HCT116 (cell line): ENCODE data around the gene KRT222. TPM values are rescaled to one million over a fixed set of nuclear protein-coding genes. Genes with fewer than 3 reads are reported as not detected.

Source experiments
- ATAC-seq: fragments of 200-7000 bp; cut with Tn5 transposase; 2 replicates; pipeline ENCODE4 v1.9.1; 2020; ENCODE audit warnings: mild to moderate bottlenecking, moderate library complexity
- BruUV-seq: library from RNA; stranded (reverse); fragments of 400-500 nt; replicated peaks from 2 replicates; lab custom pipeline; 2021; lab: Mats Ljungman, UMichigan
- CTCF ChIA-PET: fragments of 300-600 bp; sonication (Branson Sonifier 250); formaldehyde crosslinking; loops from one replicate; lab custom pipeline; 2021; ENCODE audit warnings: antibody characterized with exemption; lab: Charles Lee
- POLR2A ChIA-PET: fragments of 300-600, 350-600 bp; sonication (Branson Sonifier 250); formaldehyde crosslinking; loops from one replicate; lab custom pipeline; 2021; ENCODE audit warnings: antibody characterized with exemption; lab: Charles Lee
- RAD21 ChIA-PET, 2 experiments: fragments of 300-600 bp; sonication (Branson Sonifier 250); formaldehyde crosslinking; loops; one replicate each; lab custom pipeline; 2023; ENCODE audit warnings: low total read pairs in 2 of 2; ENCODE audit not compliant: uncharacterized antibody in 2 of 2, unreplicated experiment in 2 of 2, low non-redundant PET in 1 of 2; lab: Charles Lee
- DNase-seq: peaks from one replicate; pipeline ENCODE4 v3.0.0-alpha.2; 2010; ENCODE audit warnings: low read depth, low spot score
- H2AFZ ChIP-seq: fragments of 200-600 bp; shearing (Covaris generic), sonication (generic); 2 replicates; pipeline ENCODE4 v1.6.1; 2017; ENCODE audit warnings: low read depth, mixed run types, mixed read lengths, antibody characterized with exemption, low read length; ENCODE audit not compliant: poor library complexity, severe bottlenecking
- H3K27ac ChIP-seq: 2 replicates; pipeline ENCODE4 v1.5.1; 2012; ENCODE audit warnings: low read depth, low read length
- H3K27me3 ChIP-seq: fragments of 200-600 bp; sonication (generic); 2 replicates; pipeline ENCODE4 v1.6.1; 2016; ENCODE audit warnings: mixed run types, low read length, mixed read lengths; ENCODE audit not compliant: insufficient read depth
- H3K36me3 ChIP-seq, 2 experiments: fragments of 200-500 bp in 1 of 2; fragments of 200-600 bp in 1 of 2; sonication (Bioruptor generic) in 1 of 2; sonication (generic) in 1 of 2; 2 replicates each; pipeline versions ENCODE4 v1.5.1 to v1.6.1; 2014 to 2016; ENCODE audit warnings: low read length in 2 of 2, inconsistent platforms in 1 of 2, mixed read lengths in 1 of 2, mixed run types in 1 of 2; ENCODE audit not compliant: insufficient read depth in 2 of 2, control insufficient read depth in 1 of 2
- H3K4me1 ChIP-seq, 2 experiments: fragments of 200-600 bp in 1 of 2; sonication (generic) in 1 of 2; 2 replicates each; pipeline versions ENCODE4 v1.5.1 to v1.6.1; 2012 to 2017; ENCODE audit warnings: low read length in 2 of 2, inconsistent platforms in 1 of 2, mild to moderate bottlenecking in 1 of 2, mixed read lengths in 1 of 2, mixed run types in 1 of 2, moderate library complexity in 1 of 2; ENCODE audit not compliant: insufficient read depth in 2 of 2, control insufficient read depth in 1 of 2
- H3K4me2 ChIP-seq: fragments of 200-600 bp; sonication (generic); 2 replicates; pipeline ENCODE4 v1.6.1; 2017; ENCODE audit warnings: mixed run types, low read length, mixed read lengths
- H3K4me3 ChIP-seq, 2 experiments: fragments of 200-600 bp in 1 of 2; sonication (generic) in 1 of 2; replicated peaks in 1 of 2; 2 replicates each; pipeline ENCODE4 v1.5.1; 2011 to 2016; ENCODE audit warnings: low read length in 2 of 2, control low read depth in 1 of 2, low read depth in 1 of 2, mild to moderate bottlenecking in 1 of 2, mixed read lengths in 1 of 2, mixed run types in 1 of 2
- H3K79me2 ChIP-seq: fragments of 200-600 bp; sonication (generic); 2 replicates; pipeline ENCODE4 v1.6.1; 2017; ENCODE audit warnings: mild to moderate bottlenecking, mixed run types, low read length, moderate library complexity, mixed read lengths; ENCODE audit not compliant: insufficient read depth
- H3K9ac ChIP-seq: fragments of 200-600 bp; sonication (generic); 2 replicates; pipeline ENCODE4 v1.6.1; 2016; ENCODE audit warnings: low read length, mixed read lengths
- H3K9me2 ChIP-seq: fragments of 200-600 bp; sonication (generic), shearing (Covaris generic); 2 replicates; pipeline ENCODE4 v1.6.1; 2017; ENCODE audit warnings: mixed run types, mild to moderate bottlenecking, moderate library complexity; ENCODE audit not compliant: insufficient read depth
- H3K9me3 ChIP-seq, 2 experiments: fragments of 200-500 bp in 1 of 2; fragments of 200-600 bp in 1 of 2; sonication (Bioruptor generic) in 1 of 2; sonication (generic) in 1 of 2; 2 replicates each; pipeline ENCODE4 v1.6.1; 2014 to 2017; ENCODE audit warnings: low read length in 2 of 2, mixed read lengths in 2 of 2, inconsistent platforms in 1 of 2, low read depth in 1 of 2, mild to moderate bottlenecking in 1 of 2, mixed run types in 1 of 2, moderate library complexity in 1 of 2; ENCODE audit not compliant: control insufficient read depth in 1 of 2, insufficient read depth in 1 of 2
- H4K20me1 ChIP-seq: fragments of 200-600 bp; sonication (generic), shearing (Covaris generic); 2 replicates; pipeline ENCODE4 v1.6.1; 2017; ENCODE audit warnings: mixed run types, mild to moderate bottlenecking, moderate library complexity; ENCODE audit not compliant: insufficient read depth
- CBX3 ChIP-seq: IDR thresholded peaks from 2 replicates; pipeline ENCODE4 v1.6.1; 2012; ENCODE audit warnings: low read depth
- CEBPB ChIP-seq: IDR thresholded peaks from 2 replicates; pipeline ENCODE4 v1.6.1; 2012; ENCODE audit warnings: low read depth
- ELF1 ChIP-seq: IDR thresholded peaks from 2 replicates; pipeline ENCODE4 v1.6.1; 2012; ENCODE audit warnings: low read depth, borderline replicate concordance
- JUND ChIP-seq: IDR thresholded peaks from 2 replicates; pipeline ENCODE4 v1.6.1; 2012
- RAD21 ChIP-seq: IDR thresholded peaks from 2 replicates; pipeline ENCODE4 v1.6.1; 2012; ENCODE audit warnings: low read depth, mild to moderate bottlenecking
- ZFX ChIP-seq: fragments of 450-650 bp; IDR thresholded peaks from 2 replicates; pipeline ENCODE4 v1.6.1; 2017
- intact Hi-C: fragments of 100-400 bp; cut with micrococcal nuclease; formaldehyde crosslinking; loops from 2 replicates; pipeline ENCODE4 v1.10.0; 2022
- total RNA-seq: library from RNA; stranded (reverse); gene quantifications from one replicate; pipeline ENCODE4 v1.2.1, GENCODE V29; 2021; ENCODE audit not compliant: unreplicated experiment
- TF ChIP-seq, protein P1 (sequence below): IDR thresholded peaks from 2 replicates; pipeline ENCODE4 v1.6.1; 2012; ENCODE audit warnings: low read depth
- TF ChIP-seq, protein P2 (sequence below): IDR thresholded peaks from 2 replicates; pipeline ENCODE4 v1.6.1; 2012

KRT222 gene
- total RNA-seq, 1 experiment from 2014 or later: 5.0 TPM

DNA sequence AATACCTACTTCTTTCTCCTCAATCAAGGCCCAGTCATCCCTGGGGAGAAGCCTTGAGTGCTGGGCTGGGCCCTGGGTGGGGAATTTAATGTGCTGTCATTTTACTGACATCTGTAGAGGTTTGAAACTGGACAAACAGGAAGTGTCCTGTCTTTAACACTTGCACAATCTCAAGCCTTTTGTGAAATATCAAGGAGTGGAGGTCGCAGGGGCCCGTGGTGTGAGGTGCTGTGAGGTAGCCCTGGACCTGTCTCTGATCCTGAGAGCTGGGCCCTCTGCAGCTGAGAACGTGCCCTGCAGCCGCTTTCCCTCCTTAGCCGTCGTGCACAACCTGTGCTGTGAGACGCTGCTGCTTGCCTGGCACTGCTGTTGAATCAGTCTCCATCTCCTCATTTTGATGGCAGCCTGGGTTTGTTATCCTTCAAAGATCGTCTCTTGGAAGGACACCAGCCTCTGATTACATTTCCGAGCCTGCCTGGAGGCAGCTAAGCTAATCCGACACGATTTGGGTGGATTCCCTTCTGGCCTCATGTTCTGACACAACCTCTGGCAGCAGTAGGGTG lies 47.2 kb downstream of the KRT222 start:
- RAD21 ChIA-PET: no interaction called here
- Histone ChIP-seq H2AFZ (no peak overlapping the region), H3K27ac (no peak overlapping the region), H3K79me2 (no peaks in the 10 kb centered on the region), H3K9me3 (no peaks in the 10 kb centered on the region), H3K9ac (no peak overlapping the region), H3K36me3 (no peaks in the 10 kb centered on the region), H3K9me2 (no peaks in the 10 kb centered on the region), H4K20me1 (no peaks in the 10 kb centered on the region), H3K4me2 (no peak overlapping the region), H3K27me3 (no peaks in the 10 kb centered on the region), H3K4me1 (peaks cover 2 to 17% of the 10 kb centered on the region in 2 experiments; a peak in 3 of 4 replicates), H3K4me3 (no peak overlapping the region)
- intact Hi-C loops: loop anchor here (5.0 to 10.0 kb wide), 2 partner anchors 260 to 927 kb away; no protein-coding TSS in a partner anchor
- no TSS peak for BruUV-seq
- POLR2A ChIA-PET: no interaction called here
- TF ChIP-seq CEBPB (peak; percentile 27; the same call in 1 of the 2 replicates), JUND (no peak), ELF1 (no peak), CBX3 (no peak), ZFX (no peak), RAD21 (no peak)
- TF ChIP-seq, protein P1, sequence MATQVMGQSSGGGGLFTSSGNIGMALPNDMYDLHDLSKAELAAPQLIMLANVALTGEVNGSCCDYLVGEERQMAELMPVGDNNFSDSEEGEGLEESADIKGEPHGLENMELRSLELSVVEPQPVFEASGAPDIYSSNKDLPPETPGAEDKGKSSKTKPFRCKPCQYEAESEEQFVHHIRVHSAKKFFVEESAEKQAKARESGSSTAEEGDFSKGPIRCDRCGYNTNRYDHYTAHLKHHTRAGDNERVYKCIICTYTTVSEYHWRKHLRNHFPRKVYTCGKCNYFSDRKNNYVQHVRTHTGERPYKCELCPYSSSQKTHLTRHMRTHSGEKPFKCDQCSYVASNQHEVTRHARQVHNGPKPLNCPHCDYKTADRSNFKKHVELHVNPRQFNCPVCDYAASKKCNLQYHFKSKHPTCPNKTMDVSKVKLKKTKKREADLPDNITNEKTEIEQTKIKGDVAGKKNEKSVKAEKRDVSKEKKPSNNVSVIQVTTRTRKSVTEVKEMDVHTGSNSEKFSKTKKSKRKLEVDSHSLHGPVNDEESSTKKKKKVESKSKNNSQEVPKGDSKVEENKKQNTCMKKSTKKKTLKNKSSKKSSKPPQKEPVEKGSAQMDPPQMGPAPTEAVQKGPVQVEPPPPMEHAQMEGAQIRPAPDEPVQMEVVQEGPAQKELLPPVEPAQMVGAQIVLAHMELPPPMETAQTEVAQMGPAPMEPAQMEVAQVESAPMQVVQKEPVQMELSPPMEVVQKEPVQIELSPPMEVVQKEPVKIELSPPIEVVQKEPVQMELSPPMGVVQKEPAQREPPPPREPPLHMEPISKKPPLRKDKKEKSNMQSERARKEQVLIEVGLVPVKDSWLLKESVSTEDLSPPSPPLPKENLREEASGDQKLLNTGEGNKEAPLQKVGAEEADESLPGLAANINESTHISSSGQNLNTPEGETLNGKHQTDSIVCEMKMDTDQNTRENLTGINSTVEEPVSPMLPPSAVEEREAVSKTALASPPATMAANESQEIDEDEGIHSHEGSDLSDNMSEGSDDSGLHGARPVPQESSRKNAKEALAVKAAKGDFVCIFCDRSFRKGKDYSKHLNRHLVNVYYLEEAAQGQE: no peak
- TF ChIP-seq, protein P2, sequence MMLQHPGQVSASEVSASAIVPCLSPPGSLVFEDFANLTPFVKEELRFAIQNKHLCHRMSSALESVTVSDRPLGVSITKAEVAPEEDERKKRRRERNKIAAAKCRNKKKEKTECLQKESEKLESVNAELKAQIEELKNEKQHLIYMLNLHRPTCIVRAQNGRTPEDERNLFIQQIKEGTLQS: no peak
- ATAC-seq (no peak), DNase-seq (no peak)
- CTCF ChIA-PET: interaction anchor here (0.7 kb wide), 1 partner anchor 1045 kb away, joined by 3 read pairs; no protein-coding TSS in a partner anchor
